Measurements from ENCODE around the gene TMEM37. TPM values are rescaled to one million over a fixed set of nuclear protein-coding genes. Genes with fewer than 3 reads are reported as not detected.

Gene TMEM37
- polyA plus RNA-seq, 1 experiment, result 0.63 TPM

- DNase-seq (ENCODE audit: low read depth), result no peak
- H3K4me3 ChIP-seq (ENCODE audit: low read depth, low read length), result no peak overlapping the region
- ChIA-PET POLR2A (no interaction called here), CTCF (interaction anchor here (0.6 to 8.6 kb wide), 18 partner anchors 8 to 594 kb away, joined by 3 to 112 read pairs (median 6); partner anchors contain the start of gene TMEM37)
- peaks cover 2% of the 10 kb centered on the region for H3K27me3 ChIP-seq (ENCODE audit: control insufficient read depth, insufficient read depth, low read length)
- no peak for TF ChIP-seq CTCF (IDR thresholded peaks at IDR 0.05; ENCODE audit: insufficient read depth, low read depth, low read length)
- H3K36me3 ChIP-seq (ENCODE audit: control insufficient read depth, insufficient read depth, low read length), result no peaks in the 10 kb centered on the region
These were observed 44.2 kb downstream of the TMEM37 start for GRCh38 chr2:119475857-119476244.

- POLR2A ChIA-PET, result no interaction called here
- Histone ChIP-seq H3K36me3 (ENCODE audit: control insufficient read depth, insufficient read depth, low read length) (no peaks in the 10 kb centered on the region), H3K27me3 (ENCODE audit: control insufficient read depth, insufficient read depth, low read length) (peaks cover 2% of the 10 kb centered on the region), H3K4me3 (ENCODE audit: low read depth, low read length) (no peak overlapping the region)
- DNase-seq (ENCODE audit: low read depth), result no peak
- TF ChIP-seq CTCF (IDR thresholded peaks at IDR 0.05; ENCODE audit: insufficient read depth, low read depth, low read length), result peak; percentile 97
- CTCF ChIA-PET, result interaction anchor here (0.6 to 8.6 kb wide), 29 partner anchors 9 to 1308 kb away, joined by 3 to 112 read pairs (median 5); partner anchors contain the start of gene TMEM37
These were observed 44.9 kb downstream of the TMEM37 start for GRCh38 chr2:119476301-119477112.

- H3K36me3 ChIP-seq (ENCODE audit: control insufficient read depth, insufficient read depth, low read length), result no peaks in the 10 kb centered on the region
- H3K4me3 ChIP-seq (ENCODE audit: low read depth, low read length), result no peak overlapping the region
- no peak for DNase-seq (ENCODE audit: low read depth)
- peaks cover 2% of the 10 kb centered on the region for H3K27me3 ChIP-seq (ENCODE audit: control insufficient read depth, insufficient read depth, low read length)
- ChIA-PET POLR2A (no interaction called here), CTCF (interaction anchor here (0.8 to 8.6 kb wide), 18 partner anchors 10 to 596 kb away, joined by 3 to 112 read pairs (median 6); no protein-coding TSS in a partner anchor)
- no peak for TF ChIP-seq CTCF (IDR thresholded peaks at IDR 0.05; ENCODE audit: insufficient read depth, low read depth, low read length)
These were observed 45.5 kb downstream of the TMEM37 start for GRCh38 chr2:119477113-119477505.

GRCh38 chr2:119478188-119478977 lies 46.7 kb downstream of the TMEM37 start:
- CTCF ChIA-PET, result interaction anchor here (2.9 to 8.6 kb wide), 5 partner anchors 9 to 75 kb away, joined by 7 to 112 read pairs (median 58); no protein-coding TSS in a partner anchor
- no peak for TF ChIP-seq CTCF (IDR thresholded peaks at IDR 0.05; ENCODE audit: insufficient read depth, low read depth, low read length)
- POLR2A ChIA-PET, result no interaction called here
- Histone ChIP-seq H3K4me3 (ENCODE audit: low read depth, low read length) (no peak overlapping the region), H3K36me3 (ENCODE audit: control insufficient read depth, insufficient read depth, low read length) (no peaks in the 10 kb centered on the region), H3K27me3 (ENCODE audit: control insufficient read depth, insufficient read depth, low read length) (peaks cover 2% of the 10 kb centered on the region)
- DNase-seq (ENCODE audit: low read depth), result no peak

GRCh38 chr2:119478978-119479295 lies 47.3 kb downstream of the TMEM37 start:
- Histone ChIP-seq H3K4me3 (ENCODE audit: low read depth, low read length) (no peak overlapping the region), H3K36me3 (ENCODE audit: control insufficient read depth, insufficient read depth, low read length) (no peaks in the 10 kb centered on the region), H3K27me3 (ENCODE audit: control insufficient read depth, insufficient read depth, low read length) (peaks cover 2% of the 10 kb centered on the region)
- ChIA-PET POLR2A (no interaction called here), CTCF (interaction anchor here (2.9 to 8.6 kb wide), 3 partner anchors 12 to 76 kb away, joined by 7 to 112 read pairs (median 22); no protein-coding TSS in a partner anchor)
- no peak for TF ChIP-seq CTCF (IDR thresholded peaks at IDR 0.05; ENCODE audit: insufficient read depth, low read depth, low read length)
- no peak for DNase-seq (ENCODE audit: low read depth)

All from BJ (cell line).